ENCODE results near the gene COQ8A.
"Not testable (repeated sequence)": the region's sequence is repeated elsewhere in the genome, so short reads cannot be mapped to it uniquely, and the experiment has no call there.

The COQ8A gene

DNA sequence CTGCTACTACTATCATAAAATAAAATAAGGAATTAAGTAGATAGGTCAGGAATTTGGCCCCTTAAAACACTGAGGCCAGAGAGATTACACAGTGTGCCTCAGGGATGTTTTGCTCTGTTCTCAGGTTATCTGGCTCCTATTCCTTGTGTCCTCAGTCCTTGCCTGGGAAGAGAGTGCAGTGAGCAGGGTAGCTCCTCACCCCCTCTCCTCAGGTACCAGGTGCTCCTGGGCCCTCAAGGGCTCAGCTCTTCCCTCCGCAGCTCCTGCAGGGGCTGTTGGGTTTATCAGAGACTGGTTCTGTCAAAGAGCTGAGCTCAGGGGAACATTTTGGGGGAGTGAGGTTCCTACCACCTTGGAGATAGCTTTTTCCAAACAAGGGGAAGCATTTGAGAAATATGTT, 20.1 kb upstream of the COQ8A start:
- H3K27me3 ChIP-seq (ENCODE audit: control insufficient read depth in 5 of 5, insufficient read depth in 4 of 5, low read length in 5 of 5): no peaks in the 10 kb centered on the region
- H3K36me3 ChIP-seq (ENCODE audit: control insufficient read depth in 5 of 5, insufficient read depth in 5 of 5, low read length in 5 of 5): peaks cover 0 to 7% (median 3%) of the 10 kb centered on the region in 5 donors
- H3K9me3 ChIP-seq (ENCODE audit: control insufficient read depth in 5 of 5, low read length in 5 of 5): no peaks in the 10 kb centered on the region
- no peak overlapping the region for H3K9ac ChIP-seq (ENCODE audit: low read length in 5 of 5)
- H3K4me1 ChIP-seq (ENCODE audit: control insufficient read depth in 5 of 5, insufficient read depth in 5 of 5, low read length in 5 of 5): peaks cover 0 to 37% (median 19%) of the 10 kb centered on the region in 5 donors
- no peak overlapping the region for H3K4me3 ChIP-seq (ENCODE audit: low read depth in 1 of 5, low read length in 5 of 5)
- peak overlapping the region; percentile 34 for H3K27ac ChIP-seq (ENCODE audit: low read depth, low read length)

DNA sequence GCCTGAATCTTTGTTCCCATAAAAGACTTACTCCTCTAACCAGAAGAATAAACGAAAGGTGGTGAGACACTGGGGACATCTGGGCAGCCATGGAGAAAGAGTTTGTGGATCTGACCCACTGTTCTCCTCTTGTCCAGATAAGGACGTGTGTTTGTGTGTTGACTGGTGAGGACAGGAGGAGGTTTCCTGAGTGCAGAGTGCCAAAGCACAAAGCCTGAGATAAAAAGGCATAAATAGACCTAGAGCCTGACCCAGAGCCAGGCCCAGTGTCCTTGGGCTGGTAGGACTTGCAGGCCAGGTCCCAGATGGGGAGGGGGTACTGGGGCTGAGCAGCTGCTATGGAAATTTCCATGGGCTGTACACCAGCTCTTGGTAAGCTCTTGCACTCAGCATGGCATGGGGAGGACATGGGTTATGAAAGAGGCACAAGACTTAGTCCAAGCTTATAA, 19.6 kb upstream of the COQ8A start:
- H3K27me3 ChIP-seq (ENCODE audit: control insufficient read depth in 5 of 5, insufficient read depth in 4 of 5, low read length in 5 of 5): no peaks in the 10 kb centered on the region
- no peak overlapping the region for H3K9ac ChIP-seq (ENCODE audit: low read length in 5 of 5)
- H3K36me3 ChIP-seq (ENCODE audit: control insufficient read depth in 5 of 5, insufficient read depth in 5 of 5, low read length in 5 of 5): peaks cover 0 to 7% (median 3%) of the 10 kb centered on the region in 5 donors
- H3K9me3 ChIP-seq (ENCODE audit: control insufficient read depth in 5 of 5, low read length in 5 of 5): no peaks in the 10 kb centered on the region
- peaks cover 0 to 39% (median 19%) of the 10 kb centered on the region in 5 donors for H3K4me1 ChIP-seq (ENCODE audit: control insufficient read depth in 5 of 5, insufficient read depth in 5 of 5, low read length in 5 of 5)
- peak overlapping the region; percentile 34 for H3K27ac ChIP-seq (ENCODE audit: low read depth, low read length)
- no peak overlapping the region for H3K4me3 ChIP-seq (ENCODE audit: low read depth in 1 of 5, low read length in 5 of 5)

DNA sequence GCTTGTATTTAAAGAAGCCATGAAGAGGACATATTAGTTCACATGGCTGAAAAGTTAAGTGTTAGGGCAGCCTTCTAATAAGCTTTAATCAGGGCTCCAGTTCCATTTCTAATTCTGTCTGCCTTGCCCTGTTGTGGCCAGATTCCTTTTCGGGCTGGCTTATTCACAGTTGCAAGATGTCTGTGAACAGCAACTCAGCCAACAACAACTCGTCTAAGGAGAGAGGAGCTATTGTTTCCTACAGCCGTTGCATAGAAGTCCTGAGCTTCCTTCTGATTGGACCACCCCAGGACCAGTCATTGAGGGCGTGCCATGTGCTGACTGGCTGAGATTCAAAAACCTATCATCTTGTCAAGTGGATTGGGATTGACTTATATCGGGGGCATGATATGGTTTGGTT, 18.6 kb upstream of the COQ8A start:
- no peaks in the 10 kb centered on the region for H3K27me3 ChIP-seq (ENCODE audit: control insufficient read depth in 5 of 5, insufficient read depth in 4 of 5, low read length in 5 of 5)
- peaks cover 0 to 7% (median 3%) of the 10 kb centered on the region in 5 donors for H3K36me3 ChIP-seq (ENCODE audit: control insufficient read depth in 5 of 5, insufficient read depth in 5 of 5, low read length in 5 of 5)
- H3K4me1 ChIP-seq (ENCODE audit: control insufficient read depth in 5 of 5, insufficient read depth in 5 of 5, low read length in 5 of 5): peaks cover 0 to 39% (median 19%) of the 10 kb centered on the region in 5 donors
- H3K27ac ChIP-seq (ENCODE audit: low read depth, low read length): no peak overlapping the region
- H3K4me3 ChIP-seq (ENCODE audit: low read depth in 1 of 5, low read length in 5 of 5): no peak overlapping the region
- no peaks in the 10 kb centered on the region for H3K9me3 ChIP-seq (ENCODE audit: control insufficient read depth in 5 of 5, low read length in 5 of 5)
- no peak overlapping the region for H3K9ac ChIP-seq (ENCODE audit: low read length in 5 of 5)

DNA sequence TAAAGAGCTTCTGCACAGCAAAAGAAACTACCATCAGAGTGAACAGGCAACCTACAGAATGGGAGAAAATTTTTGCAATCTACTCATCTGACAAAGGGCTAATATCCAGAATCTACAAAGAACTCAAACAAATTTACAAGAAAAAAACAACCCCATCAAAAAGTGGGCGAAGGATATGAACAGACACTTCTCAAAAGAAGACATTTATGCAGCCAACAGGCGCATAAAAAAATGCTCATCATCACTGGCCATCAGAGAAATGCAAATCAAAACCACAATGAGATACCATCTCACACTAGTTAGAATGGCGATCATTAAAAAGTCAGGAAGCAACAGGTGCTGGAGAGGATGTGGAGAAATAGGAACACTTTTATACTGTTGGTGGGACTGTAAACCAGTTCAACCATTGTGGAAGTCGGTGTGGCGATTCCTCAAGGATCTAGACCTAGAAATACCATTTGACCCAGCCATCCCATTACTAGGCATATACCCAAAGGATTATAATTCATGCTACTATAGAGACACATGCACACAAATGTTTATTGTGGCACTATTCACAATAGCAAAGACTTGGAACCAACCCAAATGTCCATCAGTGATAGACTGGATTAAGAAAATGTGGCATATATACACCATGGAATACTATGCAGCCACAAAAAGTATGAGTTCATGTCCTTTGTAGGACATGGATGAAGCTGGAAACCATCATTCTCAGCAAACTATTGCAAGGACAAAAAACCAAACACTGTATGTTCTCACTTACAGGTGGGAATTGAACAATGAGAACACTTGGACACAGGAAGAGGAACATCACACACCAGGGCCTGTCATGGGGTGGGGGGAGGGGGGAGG, 10.6 kb upstream of the COQ8A start:
- not testable (repeated sequence) for H3K4me1 ChIP-seq (ENCODE audit: control insufficient read depth in 5 of 5, insufficient read depth in 5 of 5, low read length in 5 of 5); H3K4me3 ChIP-seq (ENCODE audit: low read depth in 1 of 5, low read length in 5 of 5); H3K27me3 ChIP-seq (ENCODE audit: control insufficient read depth in 5 of 5, insufficient read depth in 4 of 5, low read length in 5 of 5); H3K9ac ChIP-seq (ENCODE audit: low read length in 5 of 5); H3K27ac ChIP-seq (ENCODE audit: low read depth, low read length); H3K36me3 ChIP-seq (ENCODE audit: control insufficient read depth in 5 of 5, insufficient read depth in 5 of 5, low read length in 5 of 5); H3K9me3 ChIP-seq (ENCODE audit: control insufficient read depth in 5 of 5, low read length in 5 of 5)

DNA sequence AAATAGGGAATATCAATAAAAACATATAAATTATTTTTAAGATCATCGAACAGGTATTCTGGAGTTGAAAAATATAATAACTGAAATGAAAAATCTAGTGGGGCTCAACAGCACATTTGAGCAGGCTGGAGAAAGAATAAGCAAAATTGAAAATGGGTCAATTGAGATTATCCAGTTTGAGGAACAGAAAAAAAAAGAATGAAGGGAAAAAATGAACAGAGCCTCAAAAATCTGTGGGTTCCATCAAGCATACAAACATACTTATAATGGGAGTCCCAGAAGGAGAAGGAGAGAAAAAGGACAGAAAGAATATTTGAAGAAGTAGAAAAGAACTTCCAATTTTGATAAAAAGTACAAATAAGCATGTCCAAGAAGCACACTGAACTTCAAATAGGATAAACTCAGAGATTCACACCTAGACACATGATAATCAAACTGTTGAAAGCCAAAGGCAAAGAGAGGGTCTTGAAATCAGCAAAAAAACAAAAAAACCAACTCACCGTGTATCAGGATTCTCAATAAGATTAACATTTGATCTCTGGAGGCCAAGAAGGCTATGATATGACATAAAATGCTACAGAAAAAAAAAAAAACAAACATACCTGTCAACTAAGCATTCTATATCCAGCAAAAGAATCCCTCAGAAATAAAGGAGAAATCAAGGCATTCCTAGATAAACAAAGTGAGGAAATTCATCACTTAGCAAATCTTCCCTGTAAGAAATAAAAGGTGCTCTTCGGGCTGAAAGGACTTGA, 5.4 kb upstream of the COQ8A start:
- peaks cover 2 to 19% (median 15%) of the 10 kb centered on the region in 5 donors for H3K4me1 ChIP-seq (ENCODE audit: control insufficient read depth in 5 of 5, insufficient read depth in 5 of 5, low read length in 5 of 5)
- no peak overlapping the region for H3K4me3 ChIP-seq (ENCODE audit: low read depth in 1 of 5, low read length in 5 of 5)
- no peak overlapping the region for H3K9ac ChIP-seq (ENCODE audit: low read length in 5 of 5)
- H3K9me3 ChIP-seq (ENCODE audit: control insufficient read depth in 5 of 5, low read length in 5 of 5): peaks cover 0 to 11% (median 7%) of the 10 kb centered on the region in 5 donors
- no peaks in the 10 kb centered on the region for H3K27me3 ChIP-seq (ENCODE audit: control insufficient read depth in 5 of 5, insufficient read depth in 4 of 5, low read length in 5 of 5)
- no peak overlapping the region for H3K27ac ChIP-seq (ENCODE audit: low read depth, low read length)
- no peaks in the 10 kb centered on the region for H3K36me3 ChIP-seq (ENCODE audit: control insufficient read depth in 5 of 5, insufficient read depth in 5 of 5, low read length in 5 of 5)

DNA sequence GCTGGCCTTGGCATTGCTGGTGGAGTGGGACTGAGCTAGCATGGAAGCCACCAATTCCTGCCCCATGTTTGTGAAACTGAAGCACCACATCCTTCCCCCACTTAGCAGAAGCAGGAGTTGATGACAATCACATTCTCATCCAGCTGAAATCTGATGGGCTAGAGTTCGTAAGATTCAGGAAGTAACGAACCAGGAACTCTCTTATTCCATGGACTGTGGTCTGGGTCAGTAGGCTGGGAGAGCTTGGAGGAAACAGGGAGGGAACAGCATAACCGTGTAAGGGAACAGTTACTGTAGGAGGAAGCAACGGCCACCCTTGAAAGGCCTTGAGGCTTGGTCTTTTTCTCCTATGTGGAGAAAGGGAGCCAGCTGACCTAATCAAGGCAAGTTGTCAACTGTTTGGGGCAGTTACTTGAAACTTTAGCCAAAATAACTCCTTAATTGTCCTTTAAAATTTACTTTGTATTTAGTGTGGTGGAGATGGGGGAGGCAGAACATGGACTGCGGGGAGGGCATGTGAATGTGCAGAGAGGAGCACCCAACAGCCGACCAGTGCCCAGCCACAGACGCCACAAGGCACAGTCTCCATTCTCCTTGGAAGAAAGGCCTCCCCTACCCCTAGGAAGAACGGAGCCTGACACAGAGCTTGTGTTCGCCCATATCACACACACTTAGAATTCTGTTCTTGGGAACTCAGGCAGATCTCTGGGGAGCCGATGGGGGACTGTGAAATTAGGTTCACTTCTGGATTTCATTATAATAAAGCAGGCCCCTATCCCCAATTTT, 2.0 kb upstream of the COQ8A start:
- Histone ChIP-seq H3K4me3 (ENCODE audit: low read depth in 1 of 5, low read length in 5 of 5) (peak overlapping the region in 2 of 5 donors; percentile 19), H3K27me3 (ENCODE audit: control insufficient read depth in 5 of 5, insufficient read depth in 4 of 5, low read length in 5 of 5) (no peaks in the 10 kb centered on the region), H3K36me3 (ENCODE audit: control insufficient read depth in 5 of 5, insufficient read depth in 5 of 5, low read length in 5 of 5) (no peaks in the 10 kb centered on the region), H3K4me1 (ENCODE audit: control insufficient read depth in 5 of 5, insufficient read depth in 5 of 5, low read length in 5 of 5) (peaks cover 19 to 50% (median 45%) of the 10 kb centered on the region in 5 donors), H3K9ac (ENCODE audit: low read length in 5 of 5) (peak overlapping the region in 4 of 5 donors; percentile 32 to 97 (median 39)), H3K27ac (ENCODE audit: low read depth, low read length) (peak overlapping the region; percentile 96), H3K9me3 (ENCODE audit: control insufficient read depth in 5 of 5, low read length in 5 of 5) (peaks cover 0 to 11% (median 7%) of the 10 kb centered on the region in 5 donors)

DNA sequence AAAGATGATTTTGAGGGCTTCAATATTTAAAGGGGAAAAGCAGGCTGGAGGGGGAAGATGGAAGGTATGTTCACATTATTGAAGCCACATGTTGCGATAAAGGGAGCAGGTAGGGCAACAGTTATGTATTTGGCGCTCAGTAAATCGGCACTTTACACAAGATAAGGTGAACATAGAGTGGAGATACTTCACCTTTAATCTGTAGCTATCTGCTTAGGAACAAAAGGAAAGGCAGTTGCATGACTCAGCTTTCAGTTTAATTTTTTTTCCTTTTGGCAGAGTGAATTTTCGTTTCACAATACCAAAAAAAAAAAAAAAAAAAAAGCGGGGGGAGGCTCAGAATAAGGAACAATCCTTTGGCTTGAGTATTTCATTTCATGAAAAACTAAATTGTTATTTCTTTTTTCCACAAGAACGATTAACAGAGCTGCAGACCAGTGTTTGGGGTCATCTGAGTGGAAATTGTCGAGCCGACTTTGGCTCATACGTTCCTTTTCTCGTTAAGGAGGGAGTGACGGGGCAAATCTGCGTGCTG, 1.1 kb upstream of the COQ8A start:
- Histone ChIP-seq H3K36me3 (ENCODE audit: control insufficient read depth in 5 of 5, insufficient read depth in 5 of 5, low read length in 5 of 5) (no peaks in the 10 kb centered on the region), H3K4me3 (ENCODE audit: low read depth in 1 of 5, low read length in 5 of 5) (peak overlapping the region; percentile 64 to 94 (median 87)), H3K4me1 (ENCODE audit: control insufficient read depth in 5 of 5, insufficient read depth in 5 of 5, low read length in 5 of 5) (peaks cover 19 to 59% (median 53%) of the 10 kb centered on the region in 5 donors), H3K27ac (ENCODE audit: low read depth, low read length) (peak overlapping the region; percentile 96), H3K9ac (ENCODE audit: low read length in 5 of 5) (peak overlapping the region; percentile 35 to 97 (median 89)), H3K27me3 (ENCODE audit: control insufficient read depth in 5 of 5, insufficient read depth in 4 of 5, low read length in 5 of 5) (no peaks in the 10 kb centered on the region), H3K9me3 (ENCODE audit: control insufficient read depth in 5 of 5, low read length in 5 of 5) (peaks cover 0 to 11% (median 6%) of the 10 kb centered on the region in 5 donors)

DNA sequence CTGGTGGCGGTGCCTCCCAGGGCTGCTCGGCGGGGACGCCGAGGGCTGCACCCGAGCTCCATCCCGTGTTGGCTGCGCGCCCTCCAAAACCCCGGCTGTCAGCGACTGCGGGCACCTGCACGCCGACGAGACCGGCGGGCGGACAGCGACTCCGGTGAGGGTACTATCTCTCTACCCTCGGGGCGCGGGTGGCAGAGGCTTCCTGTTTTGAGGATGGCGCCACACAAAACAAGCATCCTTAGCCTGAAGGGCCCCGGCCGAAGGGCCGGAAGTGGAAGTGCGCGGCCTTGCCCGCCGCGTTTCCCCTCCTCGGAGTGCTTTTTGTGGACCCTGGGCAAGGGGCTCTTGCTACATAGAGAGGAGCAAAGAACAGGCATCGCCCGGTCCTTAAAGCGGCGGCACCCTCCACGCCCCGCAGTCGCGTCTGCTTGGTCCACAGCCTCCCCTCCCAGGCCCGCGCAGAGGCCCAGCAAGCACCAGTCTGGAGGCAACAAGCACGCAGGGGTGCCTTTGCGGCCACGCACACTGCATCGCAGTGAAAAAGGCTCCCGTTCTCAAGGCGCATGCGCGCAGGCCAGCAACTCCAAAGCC, 561 bp upstream of the COQ8A start:
- Histone ChIP-seq H3K27ac (ENCODE audit: low read depth, low read length) (peak overlapping the region; percentile 96), H3K4me1 (ENCODE audit: control insufficient read depth in 5 of 5, insufficient read depth in 5 of 5, low read length in 5 of 5) (peaks cover 19 to 64% (median 59%) of the 10 kb centered on the region in 5 donors), H3K9ac (ENCODE audit: low read length in 5 of 5) (peak overlapping the region; percentile 63 to 97 (median 89)), H3K27me3 (ENCODE audit: control insufficient read depth in 5 of 5, insufficient read depth in 4 of 5, low read length in 5 of 5) (no peaks in the 10 kb centered on the region), H3K36me3 (ENCODE audit: control insufficient read depth in 5 of 5, insufficient read depth in 5 of 5, low read length in 5 of 5) (no peaks in the 10 kb centered on the region), H3K9me3 (ENCODE audit: control insufficient read depth in 5 of 5, low read length in 5 of 5) (peaks cover 0 to 11% (median 3%) of the 10 kb centered on the region in 5 donors), H3K4me3 (ENCODE audit: low read depth in 1 of 5, low read length in 5 of 5) (peak overlapping the region; percentile 64 to 94 (median 87))

DNA sequence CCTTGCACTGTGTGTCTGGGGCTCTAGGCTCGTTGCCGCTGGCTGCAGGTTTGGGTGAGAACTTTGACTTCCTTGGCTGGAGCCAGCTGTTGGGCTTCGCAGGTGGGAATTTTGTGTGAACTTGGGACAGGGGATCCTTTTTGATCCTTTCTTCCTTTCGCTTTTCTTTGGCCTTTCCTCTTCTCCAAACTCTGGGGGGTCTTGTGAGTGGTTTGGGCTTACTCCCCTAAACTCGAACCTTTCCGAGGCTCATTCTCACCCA, 643 bp downstream of the COQ8A start:
- Histone ChIP-seq H3K9ac (ENCODE audit: low read length in 5 of 5) (peak overlapping the region; percentile 17 to 87 (median 78)), H3K9me3 (ENCODE audit: control insufficient read depth in 5 of 5, low read length in 5 of 5) (peaks cover 0 to under 1% (median 0%) of the 10 kb centered on the region in 5 donors), H3K27ac (ENCODE audit: low read depth, low read length) (peak overlapping the region; percentile 96), H3K36me3 (ENCODE audit: control insufficient read depth in 5 of 5, insufficient read depth in 5 of 5, low read length in 5 of 5) (no peaks in the 10 kb centered on the region), H3K27me3 (ENCODE audit: control insufficient read depth in 5 of 5, insufficient read depth in 4 of 5, low read length in 5 of 5) (no peaks in the 10 kb centered on the region), H3K4me3 (ENCODE audit: low read depth in 1 of 5, low read length in 5 of 5) (peak overlapping the region; percentile 83 to 94 (median 89)), H3K4me1 (ENCODE audit: control insufficient read depth in 5 of 5, insufficient read depth in 5 of 5, low read length in 5 of 5) (peaks cover 19 to 76% (median 71%) of the 10 kb centered on the region in 5 donors)

All from subcutaneous abdominal adipose tissue (tissue), 5 donors.